ENCODE results near the gene IFIT1B. TPM values are rescaled to one million over a fixed set of nuclear protein-coding genes. Genes with fewer than 3 reads are reported as not detected.
A peak's percentile ranks its signal among the peaks of the same experiment; 100 is the strongest.

The IFIT1B gene, protein sequence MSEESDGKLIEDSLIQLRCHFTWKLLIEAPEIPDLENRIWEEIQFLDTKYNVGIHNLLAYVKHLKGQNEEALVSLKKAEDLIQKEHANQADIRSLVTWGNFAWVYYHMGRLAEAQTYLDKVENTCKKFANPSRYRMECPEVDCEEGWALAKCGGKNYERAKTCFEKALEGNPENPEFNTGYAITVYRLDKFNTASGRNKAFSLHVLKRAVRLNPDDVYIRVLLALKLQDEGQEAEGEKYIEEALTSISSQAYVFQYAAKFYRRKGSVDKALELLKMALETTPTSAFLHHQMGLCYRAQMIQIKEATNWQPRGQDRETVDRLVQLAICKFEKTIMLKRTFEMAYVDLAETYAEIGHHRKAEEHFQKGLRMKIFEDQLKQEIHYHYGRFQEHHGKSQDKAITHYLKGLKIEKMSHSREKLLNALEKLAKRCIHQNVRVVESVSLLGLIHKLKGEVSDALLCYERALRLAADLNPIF
- total RNA-seq (2021): not detected in 3 replicates
- not detected for Bru-seq, nascent RNA
- long read RNA-seq, experiment 1: 0 reads
- long read RNA-seq, experiment 2: 0 reads
- long read RNA-seq, experiment 3: 0 reads

DNA sequence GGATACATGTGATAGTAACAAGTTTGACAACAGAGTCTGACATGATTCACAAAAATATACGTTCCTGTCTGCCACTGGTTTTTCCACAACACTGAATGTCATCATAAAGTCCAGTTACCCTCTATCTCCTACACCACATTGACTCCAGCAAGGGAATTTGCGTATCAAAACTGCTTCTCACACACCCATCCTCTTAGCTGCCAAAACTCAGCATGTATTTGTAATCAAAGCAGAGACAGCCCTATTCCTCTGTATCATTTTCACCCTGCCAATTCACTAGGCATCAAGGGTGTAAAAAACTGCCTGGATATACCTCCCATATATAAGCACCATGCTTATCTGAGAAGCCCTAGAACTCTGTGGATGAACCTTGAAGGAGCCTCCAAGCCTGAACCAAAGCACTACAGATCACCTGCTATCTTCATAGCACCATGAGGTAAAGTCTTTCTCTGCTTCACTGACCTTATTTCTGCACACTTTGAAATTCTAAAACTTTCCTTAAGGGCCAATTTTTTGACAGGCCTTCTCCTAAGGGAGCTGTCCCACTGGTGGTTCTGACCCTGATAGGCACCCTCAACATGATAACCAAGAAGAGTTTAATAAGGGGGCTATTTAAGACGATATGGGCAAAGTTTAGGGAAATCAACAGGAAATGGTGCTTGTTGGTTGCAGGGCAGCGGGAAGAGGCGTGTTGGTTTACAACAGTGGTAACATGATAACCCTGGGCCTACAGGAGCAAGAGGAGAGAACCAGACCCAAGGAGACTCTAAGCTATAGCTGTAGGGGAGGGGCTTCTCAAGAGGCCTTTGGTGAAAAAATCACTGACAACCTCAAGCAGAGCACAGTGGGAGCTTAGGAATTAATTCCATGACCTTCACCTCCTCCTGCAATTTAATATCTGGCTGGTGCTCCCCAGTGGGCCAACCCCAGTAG lies at the start of gene IFIT1B:
Gene IFIT1B (plus strand): TSS at position 352 of the 933 bp plus-strand sequence. CDS start 80 bp downstream, at position 432.
- Mint-ChIP-seq H3K36me3 (no peaks in the 10 kb centered on the region), H3K27me3 (ENCODE audit: low read depth) (no peaks in the 10 kb centered on the region), H3K9me3 (no peaks in the 10 kb centered on the region), H3K4me1 (peaks cover 16% of the 10 kb centered on the region), H3K27ac (no peak within 1 kb of the TSS), H3K4me3 (no peak within 1 kb of the TSS)
- TF ChIP-seq ZNF232 (CRISPR knock-in tag; IDR thresholded peaks at IDR 0.05) (no peak), PRRX2 (CRISPR knock-in tag; IDR thresholded peaks at IDR 0.05) (no peak), TEAD1 (CRISPR knock-in tag; IDR thresholded peaks at IDR 0.05) (no peak), SP1 (CRISPR knock-in tag; conservative IDR thresholded peaks at IDR 0.05) (no peak), ZNF121 (CRISPR knock-in tag; IDR thresholded peaks at IDR 0.05) (no peak), ZNF671 (CRISPR knock-in tag; IDR thresholded peaks at IDR 0.05) (no peak), GRHL2 (CRISPR knock-in tag; IDR thresholded peaks at IDR 0.05; ENCODE audit: insufficient replicate concordance, severe bottlenecking) (no peak), MYBL2 (CRISPR knock-in tag; IDR thresholded peaks at IDR 0.05) (no peak), GTF2I (CRISPR knock-in tag; conservative IDR thresholded peaks at IDR 0.05) (no peak)
- TF ChIP-seq, protein P1, sequence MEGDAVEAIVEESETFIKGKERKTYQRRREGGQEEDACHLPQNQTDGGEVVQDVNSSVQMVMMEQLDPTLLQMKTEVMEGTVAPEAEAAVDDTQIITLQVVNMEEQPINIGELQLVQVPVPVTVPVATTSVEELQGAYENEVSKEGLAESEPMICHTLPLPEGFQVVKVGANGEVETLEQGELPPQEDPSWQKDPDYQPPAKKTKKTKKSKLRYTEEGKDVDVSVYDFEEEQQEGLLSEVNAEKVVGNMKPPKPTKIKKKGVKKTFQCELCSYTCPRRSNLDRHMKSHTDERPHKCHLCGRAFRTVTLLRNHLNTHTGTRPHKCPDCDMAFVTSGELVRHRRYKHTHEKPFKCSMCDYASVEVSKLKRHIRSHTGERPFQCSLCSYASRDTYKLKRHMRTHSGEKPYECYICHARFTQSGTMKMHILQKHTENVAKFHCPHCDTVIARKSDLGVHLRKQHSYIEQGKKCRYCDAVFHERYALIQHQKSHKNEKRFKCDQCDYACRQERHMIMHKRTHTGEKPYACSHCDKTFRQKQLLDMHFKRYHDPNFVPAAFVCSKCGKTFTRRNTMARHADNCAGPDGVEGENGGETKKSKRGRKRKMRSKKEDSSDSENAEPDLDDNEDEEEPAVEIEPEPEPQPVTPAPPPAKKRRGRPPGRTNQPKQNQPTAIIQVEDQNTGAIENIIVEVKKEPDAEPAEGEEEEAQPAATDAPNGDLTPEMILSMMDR (IDR thresholded peaks at IDR 0.05): no peak
- TF ChIP-seq, protein P2, sequence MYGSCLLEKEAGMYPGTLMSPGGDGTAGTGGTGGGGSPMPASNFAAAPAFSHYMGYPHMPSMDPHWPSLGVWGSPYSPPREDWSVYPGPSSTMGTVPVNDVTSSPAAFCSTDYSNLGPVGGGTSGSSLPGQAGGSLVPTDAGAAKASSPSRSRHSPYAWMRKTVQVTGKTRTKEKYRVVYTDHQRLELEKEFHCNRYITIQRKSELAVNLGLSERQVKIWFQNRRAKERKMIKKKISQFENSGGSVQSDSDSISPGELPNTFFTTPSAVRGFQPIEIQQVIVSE (CRISPR knock-in tag; IDR thresholded peaks at IDR 0.05; ENCODE audit: borderline replicate concordance): no peak
- TF ChIP-seq, protein P3, sequence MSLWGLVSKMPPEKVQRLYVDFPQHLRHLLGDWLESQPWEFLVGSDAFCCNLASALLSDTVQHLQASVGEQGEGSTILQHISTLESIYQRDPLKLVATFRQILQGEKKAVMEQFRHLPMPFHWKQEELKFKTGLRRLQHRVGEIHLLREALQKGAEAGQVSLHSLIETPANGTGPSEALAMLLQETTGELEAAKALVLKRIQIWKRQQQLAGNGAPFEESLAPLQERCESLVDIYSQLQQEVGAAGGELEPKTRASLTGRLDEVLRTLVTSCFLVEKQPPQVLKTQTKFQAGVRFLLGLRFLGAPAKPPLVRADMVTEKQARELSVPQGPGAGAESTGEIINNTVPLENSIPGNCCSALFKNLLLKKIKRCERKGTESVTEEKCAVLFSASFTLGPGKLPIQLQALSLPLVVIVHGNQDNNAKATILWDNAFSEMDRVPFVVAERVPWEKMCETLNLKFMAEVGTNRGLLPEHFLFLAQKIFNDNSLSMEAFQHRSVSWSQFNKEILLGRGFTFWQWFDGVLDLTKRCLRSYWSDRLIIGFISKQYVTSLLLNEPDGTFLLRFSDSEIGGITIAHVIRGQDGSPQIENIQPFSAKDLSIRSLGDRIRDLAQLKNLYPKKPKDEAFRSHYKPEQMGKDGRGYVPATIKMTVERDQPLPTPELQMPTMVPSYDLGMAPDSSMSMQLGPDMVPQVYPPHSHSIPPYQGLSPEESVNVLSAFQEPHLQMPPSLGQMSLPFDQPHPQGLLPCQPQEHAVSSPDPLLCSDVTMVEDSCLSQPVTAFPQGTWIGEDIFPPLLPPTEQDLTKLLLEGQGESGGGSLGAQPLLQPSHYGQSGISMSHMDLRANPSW (CRISPR knock-in tag; conservative IDR thresholded peaks at IDR 0.05; ENCODE audit: low read depth): no peak
- TF ChIP-seq, protein P4, sequence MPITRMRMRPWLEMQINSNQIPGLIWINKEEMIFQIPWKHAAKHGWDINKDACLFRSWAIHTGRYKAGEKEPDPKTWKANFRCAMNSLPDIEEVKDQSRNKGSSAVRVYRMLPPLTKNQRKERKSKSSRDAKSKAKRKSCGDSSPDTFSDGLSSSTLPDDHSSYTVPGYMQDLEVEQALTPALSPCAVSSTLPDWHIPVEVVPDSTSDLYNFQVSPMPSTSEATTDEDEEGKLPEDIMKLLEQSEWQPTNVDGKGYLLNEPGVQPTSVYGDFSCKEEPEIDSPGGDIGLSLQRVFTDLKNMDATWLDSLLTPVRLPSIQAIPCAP (CRISPR knock-in tag; IDR thresholded peaks at IDR 0.05): no peak
- TF ChIP-seq, protein P5, sequence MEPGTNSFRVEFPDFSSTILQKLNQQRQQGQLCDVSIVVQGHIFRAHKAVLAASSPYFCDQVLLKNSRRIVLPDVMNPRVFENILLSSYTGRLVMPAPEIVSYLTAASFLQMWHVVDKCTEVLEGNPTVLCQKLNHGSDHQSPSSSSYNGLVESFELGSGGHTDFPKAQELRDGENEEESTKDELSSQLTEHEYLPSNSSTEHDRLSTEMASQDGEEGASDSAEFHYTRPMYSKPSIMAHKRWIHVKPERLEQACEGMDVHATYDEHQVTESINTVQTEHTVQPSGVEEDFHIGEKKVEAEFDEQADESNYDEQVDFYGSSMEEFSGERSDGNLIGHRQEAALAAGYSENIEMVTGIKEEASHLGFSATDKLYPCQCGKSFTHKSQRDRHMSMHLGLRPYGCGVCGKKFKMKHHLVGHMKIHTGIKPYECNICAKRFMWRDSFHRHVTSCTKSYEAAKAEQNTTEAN (CRISPR knock-in tag; IDR thresholded peaks at IDR 0.05): no peak
- ChIA-PET POLR2A (interaction anchor here (0.7 kb wide), 1 partner anchor 80 kb away, joined by 3 read pairs; no protein-coding TSS in a partner anchor), CTCF (interaction anchor here (0.8 to 2.4 kb wide), 2 partner anchors 9 to 159 kb away, joined by 3 to 19 read pairs; no protein-coding TSS in a partner anchor)
- ATAC-seq (peak; percentile 99), DNase-seq (ENCODE audit: low spot score) (no peak)

DNA sequence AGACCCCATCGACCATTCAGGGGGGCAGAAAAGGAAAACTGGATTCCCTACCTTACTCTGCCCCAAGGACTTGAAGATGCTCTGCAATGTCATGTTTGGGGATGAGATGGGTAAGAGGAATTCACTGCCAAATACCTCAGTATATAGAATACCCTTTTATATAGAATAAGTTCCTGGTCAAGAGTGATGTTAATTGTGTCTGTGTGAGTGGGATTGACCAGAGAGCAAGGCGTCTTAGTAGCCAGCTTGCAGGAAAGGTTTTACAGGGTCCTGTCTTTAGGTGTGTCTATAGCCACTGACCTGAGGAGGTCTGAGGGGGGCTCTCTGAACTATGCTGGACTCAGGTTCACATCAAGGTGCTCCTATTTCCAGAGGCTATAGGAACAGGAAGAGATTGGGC lies 48.7 kb upstream of the IFIT1B start:
- Mint-ChIP-seq H3K4me1 (peaks cover 60% of the 10 kb centered on the region), H3K36me3 (no peaks in the 10 kb centered on the region), H3K27ac (no peak overlapping the region; the same call in 1 of the 2 replicates), H3K9me3 (peaks cover 9% of the 10 kb centered on the region), H3K27me3 (ENCODE audit: low read depth) (no peaks in the 10 kb centered on the region), H3K4me3 (no peak overlapping the region)
- DNase-seq (ENCODE audit: low spot score) (no peak), ATAC-seq (no peak)
- CTCF ChIA-PET: no interaction called here
- POLR2A ChIA-PET: no interaction called here
- TF ChIP-seq TEAD1 (CRISPR knock-in tag; IDR thresholded peaks at IDR 0.05) (no peak), ZNF416 (CRISPR knock-in tag; IDR thresholded peaks at IDR 0.05) (no peak), ATF1 (CRISPR knock-in tag; IDR thresholded peaks at IDR 0.05) (no peak), EMX1 (CRISPR knock-in tag; IDR thresholded peaks at IDR 0.05) (no peak), ZNF317 (CRISPR knock-in tag; IDR thresholded peaks at IDR 0.05; ENCODE audit: borderline replicate concordance, low read depth) (no peak), RELA (CRISPR knock-in tag; IDR thresholded peaks at IDR 0.05; ENCODE audit: borderline replicate concordance) (no peak), ZNF263 (CRISPR knock-in tag; IDR thresholded peaks at IDR 0.05; ENCODE audit: low read depth) (no peak), TEAD4 (CRISPR knock-in tag; IDR thresholded peaks at IDR 0.05) (no peak), MYBL2 (CRISPR knock-in tag; IDR thresholded peaks at IDR 0.05) (no peak), FOXP1 (CRISPR knock-in tag; IDR thresholded peaks at IDR 0.05; ENCODE audit: borderline replicate concordance) (no peak), SP1 (CRISPR knock-in tag; conservative IDR thresholded peaks at IDR 0.05) (no peak)
- TF ChIP-seq, protein P6, sequence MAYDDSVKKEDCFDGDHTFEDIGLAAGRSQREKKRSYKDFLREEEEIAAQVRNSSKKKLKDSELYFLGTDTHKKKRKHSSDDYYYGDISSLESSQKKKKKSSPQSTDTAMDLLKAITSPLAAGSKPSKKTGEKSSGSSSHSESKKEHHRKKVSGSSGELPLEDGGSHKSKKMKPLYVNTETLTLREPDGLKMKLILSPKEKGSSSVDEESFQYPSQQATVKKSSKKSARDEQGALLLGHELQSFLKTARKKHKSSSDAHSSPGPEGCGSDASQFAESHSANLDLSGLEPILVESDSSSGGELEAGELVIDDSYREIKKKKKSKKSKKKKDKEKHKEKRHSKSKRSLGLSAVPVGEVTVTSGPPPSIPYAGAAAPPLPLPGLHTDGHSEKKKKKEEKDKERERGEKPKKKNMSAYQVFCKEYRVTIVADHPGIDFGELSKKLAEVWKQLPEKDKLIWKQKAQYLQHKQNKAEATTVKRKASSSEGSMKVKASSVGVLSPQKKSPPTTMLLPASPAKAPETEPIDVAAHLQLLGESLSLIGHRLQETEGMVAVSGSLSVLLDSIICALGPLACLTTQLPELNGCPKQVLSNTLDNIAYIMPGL (CRISPR knock-in tag; IDR thresholded peaks at IDR 0.05): no peak

All from WTC11 (cell line).